K562 (cell line): ENCODE data around the gene MAST4. TPM values are rescaled to one million over a fixed set of nuclear protein-coding genes. Genes with fewer than 3 reads are reported as not detected.

Experiments
- ATAC-seq: fragments of 200-7000 bp; cut with Tn5 transposase; 3 replicates; pipeline ENCODE4 v1.9.1; 2020; ENCODE audit warnings: moderate library complexity
- BruUV-seq: library from RNA; stranded (reverse); fragments of 400-500 nt; replicated peaks from 2 replicates; lab custom pipeline; 2021; lab: Mats Ljungman, UMichigan
- CTCF ChIA-PET: fragments of 300-600 bp; formaldehyde crosslinking; extraction: SDS; loops from one replicate; lab custom pipeline; 2021; ENCODE audit warnings: low intra/inter-chr PET ratio; lab: Yijun Ruan, JAX
- POLR2A ChIA-PET: fragments of 300-600, 350-650 bp; sonication (Branson Sonifier 250); formaldehyde crosslinking; extraction: SDS; loops from one replicate; lab custom pipeline; 2021; ENCODE audit warnings: antibody characterized with exemption, inconsistent platforms; lab: Yijun Ruan, JAX
- DNase-seq, 4 experiments: peaks; one replicate each; pipeline versions ENCODE4 v3.0.0 to v3.0.0-alpha.2; 2011 to 2018; ENCODE audit warnings: low spot score in 3 of 4, mixed read lengths in 3 of 4; ENCODE audit errors: extremely low read depth in 1 of 4
- FAIRE-seq: peaks from 2 replicates; lab custom pipeline; 2011; peaks lifted over from hg19 to GRCh38; lab: Jason Lieb, UNC
- H2AFZ ChIP-seq: 2 replicates; pipeline ENCODE4 v1.6.0; 2011; ENCODE audit warnings: low read depth, low read length, control low read depth, inconsistent platforms
- H3K27ac ChIP-seq: fragments of 200-600 bp; 3 replicates; pipeline ENCODE4 v1.8.0; 2011; ENCODE audit warnings: low read depth, mild to moderate bottlenecking, control low read depth, inconsistent platforms, low read length, moderate library complexity, mixed read lengths; ENCODE audit errors: extremely low read depth
- H3K27me3 ChIP-seq, 2 experiments: fragments of 300-600 bp in 1 of 2; 2 replicates in 1 of 2; 3 replicates in 1 of 2; pipeline versions ENCODE4 v1.6.0 to v1.8.0; 2011; ENCODE audit warnings: inconsistent platforms in 2 of 2, low read length in 2 of 2, mild to moderate bottlenecking in 1 of 2, mixed read lengths in 1 of 2, moderate library complexity in 1 of 2; ENCODE audit not compliant: control insufficient read depth in 2 of 2, insufficient read depth in 2 of 2
- H3K36me3 ChIP-seq: fragments of 300-600 bp; 3 replicates; pipeline ENCODE4 v1.8.0; 2011; ENCODE audit warnings: mild to moderate bottlenecking, low read length, inconsistent platforms; ENCODE audit not compliant: control insufficient read depth, insufficient read depth
- H3K4me1 ChIP-seq, 2 experiments: fragments of 200-600 bp in 1 of 2; replicated peaks in 1 of 2; 2 replicates in 1 of 2; 3 replicates in 1 of 2; pipeline versions ENCODE4 v1.5.1 to v1.8.0; 2011; ENCODE audit warnings: inconsistent platforms in 2 of 2, low read length in 2 of 2, mild to moderate bottlenecking in 1 of 2, mixed read lengths in 1 of 2, moderate library complexity in 1 of 2; ENCODE audit not compliant: control insufficient read depth in 2 of 2, insufficient read depth in 2 of 2
- H3K4me2 ChIP-seq: 2 replicates; pipeline ENCODE4 v1.6.1; 2011; ENCODE audit warnings: low read length, control low read depth, inconsistent platforms, mixed read lengths; ENCODE audit not compliant: insufficient read depth
- H3K4me3 ChIP-seq: fragments of 200-600 bp; sonication (generic), shearing (Covaris generic); 2 replicates; pipeline ENCODE4 v1.5.1; 2016; ENCODE audit warnings: control low read depth, inconsistent platforms
- H3K79me2 ChIP-seq: fragments of 200-600 bp; 3 replicates; pipeline ENCODE4 v1.8.0; 2011; ENCODE audit warnings: low read length, inconsistent platforms; ENCODE audit not compliant: control insufficient read depth, insufficient read depth
- H3K9ac ChIP-seq, 2 experiments: 2 replicates each; pipeline versions ENCODE4 v1.6.0 to v1.6.1; 2011; ENCODE audit warnings: low read depth in 2 of 2, low read length in 2 of 2, control low read depth in 1 of 2, inconsistent platforms in 1 of 2, mild to moderate bottlenecking in 1 of 2, mixed read lengths in 1 of 2; ENCODE audit not compliant: insufficient read depth in 1 of 2
- H3K9me1 ChIP-seq: one replicate; pipeline ENCODE4 v1.6.0; 2011; ENCODE audit warnings: inconsistent platforms, mild to moderate bottlenecking, low read length, moderate library complexity; ENCODE audit not compliant: control insufficient read depth, insufficient read depth
- H3K9me3 ChIP-seq: replicated peaks from 2 replicates; pipeline ENCODE4 v1.5.1; 2011; ENCODE audit warnings: low read depth, low read length, inconsistent platforms; ENCODE audit not compliant: control insufficient read depth, insufficient read depth
- H4K20me1 ChIP-seq: replicated peaks from 2 replicates; pipeline ENCODE4 v1.6.1; 2011; ENCODE audit warnings: low read length, inconsistent platforms, mixed read lengths; ENCODE audit not compliant: control insufficient read depth, insufficient read depth
- CREB3 ChIP-seq: fragments of 450-650 bp; conservative IDR thresholded peaks from 2 replicates; pipeline ENCODE4 v1.6.1; 2016; ENCODE audit warnings: missing genetic modification characterization, low read depth, mild to moderate bottlenecking, missing compliant biosample characterization, moderate library complexity
- GTF2A2 ChIP-seq: IDR thresholded peaks from 2 replicates; pipeline ENCODE4 v1.6.1; 2016; ENCODE audit warnings: mild to moderate bottlenecking, missing genetic modification characterization, missing compliant biosample characterization
- KDM2B ChIP-seq: fragments of 250-450 bp; sonication (Bioruptor Pico); IDR thresholded peaks from 2 replicates; pipeline ENCODE4 v1.8.0; 2021; ENCODE audit warnings: mild to moderate bottlenecking, moderate library complexity
- MTA2 ChIP-seq: fragments of 450-650 bp; IDR thresholded peaks from 2 replicates; pipeline ENCODE4 v1.6.1; 2016; ENCODE audit warnings: low read depth
- ZNF146 ChIP-seq: IDR thresholded peaks from one replicate; pipeline ENCODE4 v1.6.1; 2018; ENCODE audit warnings: missing compliant biosample characterization; ENCODE audit not compliant: unreplicated experiment
- ZNF217 ChIP-seq: sonication (generic); formaldehyde crosslinking; IDR thresholded peaks from 2 replicates; pipeline ENCODE4 v1.8.0; 2022; ENCODE audit warnings: mild to moderate bottlenecking, missing genetic modification reagents
- ZNF639 ChIP-seq, 2 experiments: fragments of 200-800 bp in 1 of 2; sonication (Bioruptor generic) in 1 of 2; sonication (generic) in 1 of 2; formaldehyde crosslinking in 1 of 2; IDR thresholded peaks in 1 of 2; conservative IDR thresholded peaks in 1 of 2; 2 replicates each; pipeline versions ENCODE4 v1.5.0 to v1.6.1; 2016 to 2020; ENCODE audit warnings: missing compliant biosample characterization in 1 of 2, missing genetic modification characterization in 1 of 2, missing genetic modification reagents in 1 of 2
- WGBS: fragments of 100-300 bp; shearing (Covaris generic); methylation state at CpG from one replicate; pipeline ENCODE4 v1.1.6; 2016; ENCODE audit warnings: low coverage, mixed read lengths; ENCODE audit not compliant: insufficient coverage; ENCODE audit errors: missing lambda C conversion rate; 5-methylcytosine and 5-hydroxymethylcytosine counted together
- in situ Hi-C: fragments of 300-500 bp; cut with MboI; formaldehyde crosslinking; loops from 4 replicates; pipeline ENCODE4 v1.15.0; 2018; ENCODE audit warnings: inconsistent platforms, mixed read lengths
- intact Hi-C: fragments of 100-400 bp; cut with micrococcal nuclease; formaldehyde crosslinking; loops from 2 replicates; pipeline ENCODE4 v1.14.2; 2022
- polyA plus RNA-seq, 8 experiments: library from polyadenylated mRNA; depleted of rRNA in 4 of 8; stranded (reverse) in 5 of 8; unstranded in 3 of 8; fragments of >200 nt; fragmentation: Nextera tagmentation in 2 of 8; fragmentation: Illumina TruSeq in 1 of 8; extraction: Ambion mirVana in 2 of 8; extraction: Trizol in 1 of 8; gene quantifications; 2 replicates each; pipeline versions ENCODE4 v1.2.1 to v1.2.3, GENCODE V29; 2011 to 2014; ENCODE audit warnings: inconsistent platforms in 1 of 8, missing spikeins in 1 of 8
- total RNA-seq, 7 experiments: library from RNA; depleted of rRNA in 6 of 7; stranded (reverse); fragments of >200 nt in 6 of 7; fragmentation: Illumina TruSeq in 2 of 7; extraction: Trizol in 2 of 7; gene quantifications; 2 replicates each; pipeline versions ENCODE4 v1.2.1 to v1.2.3, GENCODE V29; 2011 to 2021; ENCODE audit warnings: low replicate concordance in 1 of 7

Gene MAST4
- total and polyA plus RNA-seq, 9 of the 15 experiments (the other 6 are each of a cell fraction or from before 2014, with no cell fraction given) = 0.88 to 10.1 (median 5.2) TPM

DNA sequence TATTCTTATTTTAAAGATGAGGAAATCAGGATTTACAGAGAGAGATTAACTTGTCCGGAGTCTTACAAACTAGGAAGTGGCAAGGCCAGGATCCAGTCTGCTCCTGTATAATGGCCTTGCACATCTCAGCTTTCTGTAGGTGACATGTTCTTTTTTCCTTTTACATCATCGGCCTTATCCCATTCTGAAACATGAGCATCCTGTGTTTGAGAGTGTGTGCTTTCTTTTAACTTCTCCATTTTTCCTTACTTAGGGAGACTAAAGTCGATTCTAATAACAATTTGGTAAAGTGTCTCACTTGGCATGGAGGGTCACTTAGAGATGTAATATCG, 385.8 kb downstream of the MAST4 start:
- H4K20me1 ChIP-seq = no peaks in the 10 kb centered on the region
- H3K9ac ChIP-seq = no peak overlapping the region
- no peak overlapping the region for H3K4me3 ChIP-seq
- 2% methylated on average over 4 of the region's 4 CpGs for WGBS
- in situ Hi-C loops (no loop called here), intact Hi-C loops (no loop called here)
- ATAC-seq (no peak), FAIRE-seq (no peak), DNase-seq (no peak)
- no peak overlapping the region for H2AFZ ChIP-seq
- H3K79me2 ChIP-seq = no peaks in the 10 kb centered on the region
- no peaks in the 10 kb centered on the region for H3K9me1 ChIP-seq
- peaks cover 0 to 5% of the 10 kb centered on the region in 2 experiments; a peak in 3 of 5 replicates for H3K27me3 ChIP-seq
- CTCF ChIA-PET = no interaction called here
- POLR2A ChIA-PET = interaction anchor here (0.6 to 1.4 kb wide), 2 partner anchors 8 to 11 kb away, joined by 3 read pairs; no protein-coding TSS in a partner anchor
- no peaks in the 10 kb centered on the region for H3K4me1 ChIP-seq
- no TSS peak for BruUV-seq
- H3K27ac ChIP-seq = no peak overlapping the region
- H3K9me3 ChIP-seq = no peaks in the 10 kb centered on the region
- TF ChIP-seq CREB3 (tag) (no peak), MTA2 (no peak), ZNF217 (CRISPR knock-in tag) (no peak), GTF2A2 (no peak), ZNF146 (no peak), ZNF639 (CRISPR knock-in tag; conservative IDR thresholded peaks at IDR 0.05 in 1 of 2, IDR thresholded peaks at IDR 0.05 in 1 of 2) (no peak), KDM2B (CRISPR knock-in tag) (no peak)
- no peak overlapping the region for H3K4me2 ChIP-seq
- H3K36me3 ChIP-seq = no peaks in the 10 kb centered on the region
